Left renal cortex interstitium (tissue), 4 donors: ENCODE data around the gene CFDP1. TPM values are rescaled to one million over a fixed set of nuclear protein-coding genes. Genes with fewer than 3 reads are reported as not detected.
"Not testable (repeated sequence)": the region's sequence is repeated elsewhere in the genome, so short reads cannot be mapped to it uniquely, and the experiment has no call there.

Experiments
- DNase-seq, 4 donors: peaks; one replicate each; pipeline ENCODE4 v3.0.0-alpha.2; 2013; ENCODE audit warnings: low read depth in 4 of 4, low spot score in 2 of 4, missing footprints in 1 of 4
- polyA plus RNA-seq, 4 donors: library from polyadenylated mRNA; unstranded; fragments of 120-200 nt; gene quantifications; one replicate each; pipeline ENCODE4 v1.2.1, GENCODE V29; 2013; ENCODE audit not compliant: insufficient read length in 4 of 4

CFDP1 gene
- polyA plus RNA-seq, 4 donors: 156 to 189 (median 173) TPM

DNA sequence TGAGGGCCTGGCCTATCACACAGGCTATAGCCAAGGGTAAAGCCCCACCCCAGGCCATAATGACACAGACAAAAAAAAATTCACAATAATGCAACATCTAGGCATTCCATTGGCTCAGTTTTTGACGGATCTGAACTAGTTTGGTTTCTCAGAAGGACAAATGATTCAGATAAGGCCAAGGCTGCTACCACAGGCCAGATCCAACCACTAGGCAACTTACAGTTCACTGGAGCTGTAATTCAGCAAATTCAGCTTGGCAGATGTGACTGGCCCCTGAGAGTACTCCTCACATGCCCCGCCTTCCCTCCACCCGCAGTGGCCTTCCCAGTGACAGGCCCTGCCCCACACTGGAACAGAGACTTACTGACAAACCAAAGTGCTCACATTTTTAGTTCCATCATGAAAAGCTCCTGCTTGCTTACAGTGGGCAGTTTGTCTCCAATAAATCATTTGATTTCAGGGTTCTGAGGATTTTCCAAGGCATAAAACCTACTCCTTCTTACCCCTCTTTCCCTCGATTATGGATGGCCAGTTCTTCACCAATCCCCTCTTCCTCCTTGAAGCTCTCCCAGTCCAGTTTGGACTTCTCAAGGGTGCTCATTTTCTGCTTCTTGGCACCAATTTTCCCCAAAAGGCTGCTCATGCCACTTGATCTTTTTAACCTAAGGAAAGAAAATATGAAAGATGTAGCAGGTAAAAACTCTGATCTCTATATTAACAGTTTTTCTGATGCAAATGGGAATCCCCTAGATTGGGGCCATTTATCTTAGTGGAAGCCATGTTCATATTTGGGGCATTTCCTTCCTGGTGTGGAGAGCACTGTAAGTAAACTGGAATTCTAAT lies 128.6 kb downstream of the CFDP1 start:
- no peak for DNase-seq

DNA sequence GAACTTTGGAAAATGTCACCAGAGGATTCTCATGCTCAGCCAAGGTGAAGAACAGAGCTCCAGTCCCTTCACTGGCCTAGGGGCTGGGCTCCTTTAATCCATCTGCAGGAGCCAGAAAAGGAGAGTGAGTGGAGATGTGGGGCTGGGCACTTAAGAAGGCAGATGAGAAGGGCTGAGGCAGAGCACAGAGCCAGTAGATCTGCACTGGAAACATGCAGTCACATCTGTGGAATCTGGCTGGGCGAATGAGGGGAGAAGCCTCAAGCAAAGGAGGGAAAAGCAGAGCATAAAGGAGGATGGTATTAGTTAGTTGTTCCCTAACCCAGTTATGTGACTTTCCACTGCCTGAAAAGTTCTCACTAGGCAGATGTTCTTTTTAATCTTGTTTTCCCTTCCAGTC lies 131.5 kb downstream of the CFDP1 start:
- DNase-seq: no peak

DNA sequence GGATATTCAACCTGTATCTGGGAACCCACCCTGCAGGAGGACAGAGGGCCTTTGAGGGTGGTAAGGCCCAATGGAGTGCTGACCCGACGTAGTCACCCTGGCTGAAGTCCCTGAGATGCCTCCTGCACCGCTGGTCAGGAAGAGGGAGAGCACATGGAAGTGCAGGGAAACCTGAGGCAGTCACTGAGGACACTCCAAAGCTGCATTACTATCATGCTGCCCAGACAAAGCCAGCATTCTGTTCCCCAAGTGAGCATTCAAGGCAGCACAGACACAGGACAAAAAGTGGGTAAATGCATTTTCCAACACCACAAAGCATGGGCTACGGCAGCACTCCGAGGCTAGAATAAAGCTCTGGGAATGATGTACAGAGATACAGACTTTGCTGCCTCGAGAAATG lies 135.0 kb downstream of the CFDP1 start:
- no peak for DNase-seq

DNA sequence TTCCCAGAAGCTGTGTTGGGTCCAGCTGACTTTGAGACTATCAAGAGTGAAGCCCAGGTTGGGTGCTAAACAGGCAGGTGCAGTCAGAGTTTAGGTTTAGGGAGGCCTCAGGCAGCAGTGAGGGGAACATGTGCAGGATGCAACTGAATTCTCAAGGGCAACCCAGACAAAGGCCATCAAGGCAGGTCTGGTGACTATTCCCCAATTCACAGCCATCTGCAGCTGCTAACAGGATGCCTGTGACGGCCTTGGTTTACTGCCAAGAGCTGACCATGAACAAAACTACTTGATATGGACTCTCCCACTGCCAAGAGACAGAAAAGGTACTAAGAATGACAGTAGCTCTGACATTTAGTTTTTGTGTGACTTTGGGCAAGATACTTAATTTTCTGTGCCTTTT lies 136.7 kb downstream of the CFDP1 start:
- DNase-seq: no peak

- no peak for DNase-seq
Observed at GRCh38 chr16:75294773-75295459, 138.4 kb downstream of the CFDP1 start.

GRCh38 chr16:75293772-75294171 lies 139.5 kb downstream of the CFDP1 start:
- no peak for DNase-seq

GRCh38 chr16:75293173-75293572 lies 140.1 kb downstream of the CFDP1 start:
- DNase-seq: no peak

GRCh38 chr16:75292691-75293090 lies 140.6 kb downstream of the CFDP1 start:
- DNase-seq: no peak

DNA sequence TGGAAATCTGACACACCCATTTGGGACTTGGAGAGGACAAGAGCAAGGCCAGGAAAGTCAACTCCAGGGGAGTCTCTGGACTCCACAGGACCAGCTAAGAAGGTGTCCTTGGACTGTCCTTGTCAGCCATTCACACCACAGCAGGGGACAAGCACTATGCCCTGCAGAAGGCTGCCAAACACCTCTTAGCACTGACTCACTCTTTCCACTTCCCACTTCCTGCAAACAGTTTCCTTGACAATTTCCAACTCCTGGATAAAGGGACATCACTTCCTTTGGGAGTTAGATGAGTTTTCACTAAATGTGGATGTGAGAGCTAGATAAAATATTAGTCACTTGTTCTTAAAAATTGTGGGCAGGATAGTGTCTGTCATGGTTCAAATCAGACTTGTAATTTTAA lies 144.1 kb downstream of the CFDP1 start:
- DNase-seq: no peak

DNA sequence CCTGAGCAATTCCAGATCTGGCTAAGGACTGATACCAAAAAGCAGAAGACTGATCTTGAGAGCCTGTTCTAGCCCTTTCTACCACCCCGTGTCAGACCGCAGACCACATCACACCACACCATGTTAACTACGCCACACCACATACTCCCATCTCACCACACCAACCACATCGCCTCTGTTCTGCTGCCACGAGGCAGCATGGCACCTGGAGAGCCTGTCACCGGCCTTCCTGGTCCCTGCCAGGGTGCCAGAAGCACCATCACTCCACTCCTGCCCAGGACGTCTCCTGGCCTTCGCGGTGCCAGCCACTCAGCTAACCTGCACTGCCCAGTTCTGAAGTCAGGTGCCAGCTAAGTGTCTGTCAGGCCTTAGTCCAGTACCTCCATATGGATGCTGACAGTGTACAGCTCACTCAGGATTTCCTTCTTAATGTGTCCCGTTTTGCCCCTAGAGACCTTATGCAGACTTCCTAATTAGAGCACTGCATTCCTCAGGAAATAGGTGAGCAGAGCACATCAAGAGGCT lies 144.6 kb downstream of the CFDP1 start:
- DNase-seq: no peak

DNA sequence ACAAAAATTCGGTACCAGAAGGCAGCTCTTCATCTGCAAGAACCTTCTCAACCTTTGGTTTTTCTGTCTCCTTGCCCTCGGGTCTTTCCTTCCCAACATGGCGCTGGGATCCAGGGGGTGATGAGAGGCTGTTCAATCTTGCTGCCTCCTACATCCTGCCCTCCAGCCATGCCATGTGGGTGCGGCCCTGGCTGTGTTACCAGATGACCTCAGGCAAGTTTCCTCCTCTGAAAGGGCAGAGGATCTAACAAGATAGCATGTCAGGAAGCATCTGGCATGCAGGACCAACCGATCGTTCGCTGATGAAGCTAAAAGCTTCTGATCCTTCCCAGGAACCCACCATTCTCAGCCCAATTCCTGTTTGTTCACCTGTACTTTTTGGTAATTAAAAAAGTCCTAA lies 145.1 kb downstream of the CFDP1 start:
- no peak for DNase-seq

DNA sequence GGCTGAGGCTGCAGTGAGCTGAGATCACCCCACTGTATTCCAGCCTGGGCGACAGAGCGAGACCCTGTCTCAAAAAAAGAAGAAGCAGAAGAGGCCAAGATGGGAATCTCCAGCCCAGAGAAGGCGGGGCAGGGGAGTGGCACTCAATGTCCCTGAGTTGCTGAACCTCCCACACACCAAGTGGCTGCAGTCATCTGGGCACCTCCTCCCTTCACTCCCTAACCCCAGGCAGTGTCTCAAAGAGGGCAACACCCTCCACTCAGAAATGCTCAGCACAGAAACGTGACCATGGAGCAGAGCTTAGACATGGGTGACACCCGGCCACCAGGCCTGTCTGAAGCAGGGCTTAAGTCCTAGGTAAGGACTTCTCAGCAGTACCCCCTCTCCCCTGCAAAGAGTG lies 145.6 kb downstream of the CFDP1 start:
- no peak for DNase-seq

DNA sequence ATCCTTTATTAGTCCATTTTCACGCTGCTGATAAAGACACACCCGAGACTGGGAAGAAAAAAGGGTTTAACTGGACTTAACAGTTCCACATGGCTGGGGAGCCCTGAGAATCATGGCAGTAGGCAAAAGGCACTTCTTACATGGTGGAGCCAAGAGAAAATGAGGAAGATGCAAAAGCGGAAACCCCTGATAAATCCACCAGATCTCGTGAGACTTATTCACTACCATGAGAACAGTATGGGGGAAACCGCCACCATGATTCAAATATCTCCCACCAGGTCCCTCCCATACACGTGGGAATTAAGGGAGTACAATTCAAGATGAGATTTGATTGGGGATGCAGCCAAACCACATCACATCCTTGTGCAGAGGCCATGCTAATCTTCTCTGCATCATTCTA lies 146.9 kb downstream of the CFDP1 start:
- no peak for DNase-seq

DNA sequence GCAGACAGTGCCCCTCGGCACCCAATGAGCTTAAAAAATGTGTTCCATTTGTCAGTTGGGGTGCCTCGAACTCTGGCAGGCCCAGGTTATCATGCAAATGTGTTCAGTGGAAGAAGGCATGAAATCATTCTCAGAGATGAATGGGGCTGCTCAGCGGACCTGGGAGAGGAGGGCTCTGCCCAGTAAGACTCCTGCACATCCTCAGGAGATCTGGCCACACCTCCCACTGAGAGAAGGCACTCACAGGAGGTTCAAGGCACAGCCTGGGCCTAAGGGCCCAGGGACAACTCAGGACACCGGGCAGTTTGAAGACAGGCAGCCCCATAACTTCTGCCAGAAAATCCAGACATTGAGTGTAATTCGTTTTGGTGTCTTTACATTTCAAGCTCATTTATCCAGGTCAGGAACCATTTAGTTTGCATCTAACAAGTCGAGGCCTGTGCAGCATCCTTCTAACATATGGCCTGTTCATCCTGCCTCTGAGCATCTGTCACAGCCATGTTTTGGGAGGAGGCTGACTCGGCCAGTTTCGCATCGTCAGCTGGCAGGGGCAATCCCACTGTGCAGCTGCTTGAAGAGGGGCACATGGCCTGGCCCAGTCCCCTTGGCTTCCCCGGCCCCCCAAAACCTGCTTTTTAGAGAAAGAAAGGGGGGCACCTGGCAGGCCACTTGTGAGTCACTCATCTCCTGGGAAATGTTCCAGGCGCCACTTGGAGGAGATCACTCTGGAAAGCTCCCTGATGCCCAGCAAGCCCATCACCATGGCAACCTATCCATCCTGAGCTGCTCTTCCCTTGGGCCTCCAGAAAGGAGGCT lies 150.6 kb downstream of the CFDP1 start:
- DNase-seq: no peak

- DNase-seq: no peak
Observed at GRCh38 chr16:75281826-75282225, 151.5 kb downstream of the CFDP1 start.

DNA sequence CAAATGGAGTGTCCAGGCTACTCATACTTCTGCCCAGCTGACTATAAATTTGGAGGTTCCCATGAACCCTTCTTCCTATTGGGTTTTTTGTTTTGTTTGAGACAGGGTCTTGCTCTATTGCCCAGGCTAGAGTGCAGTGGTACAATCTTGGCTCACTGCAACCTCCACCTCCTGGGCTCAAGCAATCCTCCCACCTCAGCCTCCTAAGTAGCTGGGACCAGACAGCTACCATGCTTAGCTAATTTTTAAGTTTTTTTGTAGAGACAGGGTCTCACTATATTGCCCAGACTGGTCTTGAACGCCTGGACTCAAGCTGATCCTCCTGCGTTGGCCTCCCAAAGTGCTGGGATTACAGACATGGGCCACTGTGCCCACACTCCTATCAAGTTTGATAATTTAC lies 152.3 kb downstream of the CFDP1 start:
- not testable (repeated sequence) for DNase-seq

- no peak for DNase-seq
Observed at GRCh38 chr16:75280331-75280804, 152.9 kb downstream of the CFDP1 start.

GRCh38 chr16:75279305-75279704 lies 154.0 kb downstream of the CFDP1 start:
- DNase-seq: no peak

DNA sequence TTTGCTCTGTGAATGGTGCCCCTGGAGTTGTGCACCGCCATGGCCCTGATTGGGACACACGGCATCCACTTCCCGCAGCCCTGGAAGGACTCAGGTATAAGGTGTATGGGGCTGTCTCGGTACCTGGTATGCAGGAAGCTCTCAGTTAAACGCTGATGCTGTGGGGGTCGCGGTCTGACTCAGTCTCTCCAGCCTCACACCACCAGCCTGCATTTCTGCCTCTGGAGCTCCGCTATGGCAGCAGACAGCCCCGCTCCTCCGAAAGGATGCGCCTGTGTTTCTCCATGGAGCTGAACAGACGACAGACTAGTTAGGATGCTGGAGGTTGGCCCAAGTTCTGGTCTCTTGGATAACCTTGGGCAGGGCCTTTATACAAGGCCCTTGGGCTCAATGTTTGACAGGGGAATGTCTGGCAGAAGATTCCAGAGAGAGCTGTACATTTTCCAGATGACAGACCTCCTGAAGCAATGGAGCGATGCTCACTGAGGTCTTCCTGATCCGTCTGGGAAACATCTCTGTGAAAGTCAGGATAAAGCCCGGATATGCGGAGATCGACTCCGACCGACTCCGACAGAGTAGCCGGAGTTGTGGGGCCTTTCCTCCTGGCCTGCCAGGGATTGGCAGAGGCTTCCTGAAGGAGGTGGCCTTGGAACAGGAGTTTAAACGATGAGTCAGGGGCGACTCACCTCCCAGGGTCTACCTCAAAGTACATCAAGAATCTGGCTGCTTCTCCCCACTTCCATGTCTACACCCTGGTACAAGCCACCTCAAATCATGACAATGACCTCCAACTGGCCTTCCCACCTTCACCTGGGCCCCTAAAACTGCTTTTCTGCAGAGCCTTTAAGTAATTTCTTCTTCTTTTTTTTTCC lies 160.0 kb downstream of the CFDP1 start:
- no peak for DNase-seq

GRCh38 chr16:75272629-75273028 lies 160.7 kb downstream of the CFDP1 start:
- DNase-seq: not testable (repeated sequence)
